DND-41 (cell line): ENCODE results near the gene TMEM132C.

Experiments
- ATAC-seq: fragments of 200-7000 bp; cut with Tn5 transposase; 3 replicates; pipeline ENCODE4 v1.9.1; 2021; ENCODE audit warnings: low read depth; ENCODE audit not compliant: insufficient read depth
- DNase-seq: peaks from one replicate; pipeline ENCODE4 v3.0.0-alpha.2; 2020
- H2AFZ ChIP-seq: 2 replicates; pipeline ENCODE4 v1.6.0; 2012; ENCODE audit warnings: low read depth, low read length
- H3K27ac ChIP-seq: 2 replicates; pipeline ENCODE4 v1.5.1; 2012; ENCODE audit warnings: low read length, inconsistent platforms
- H3K27me3 ChIP-seq: fragments of 200-600 bp; sonication (generic); 2 replicates; pipeline ENCODE4 v1.6.0; 2012; ENCODE audit warnings: low read length, mild to moderate bottlenecking, inconsistent platforms; ENCODE audit not compliant: insufficient read depth, poor library complexity
- H3K36me3 ChIP-seq: 2 replicates; pipeline ENCODE4 v1.5.1; 2012; ENCODE audit warnings: low read length, inconsistent platforms; ENCODE audit not compliant: insufficient read depth
- H3K4me1 ChIP-seq: 2 replicates; pipeline ENCODE4 v1.5.1; 2012; ENCODE audit warnings: mild to moderate bottlenecking, low read length; ENCODE audit not compliant: insufficient read depth
- H3K4me2 ChIP-seq: 2 replicates; pipeline ENCODE4 v1.6.0; 2012; ENCODE audit warnings: mild to moderate bottlenecking, moderate library complexity, low read length, inconsistent platforms; ENCODE audit not compliant: insufficient read depth
- H3K4me3 ChIP-seq, 2 experiments: fragments of 200-600 bp in 1 of 2; shearing (Covaris generic) in 1 of 2; 2 replicates each; pipeline ENCODE4 v1.5.1; 2012 to 2016; ENCODE audit warnings: inconsistent platforms in 2 of 2, low read length in 2 of 2, mild to moderate bottlenecking in 2 of 2, low read depth in 1 of 2, moderate library complexity in 1 of 2
- H3K79me2 ChIP-seq: 2 replicates; pipeline ENCODE4 v1.6.0; 2012; ENCODE audit warnings: low read length, inconsistent platforms; ENCODE audit not compliant: insufficient read depth
- H3K9ac ChIP-seq: 2 replicates; pipeline ENCODE4 v1.6.0; 2012; ENCODE audit warnings: low read depth, mild to moderate bottlenecking, inconsistent platforms, low read length, moderate library complexity
- H3K9me3 ChIP-seq: 2 replicates; pipeline ENCODE4 v1.5.1; 2012; ENCODE audit warnings: low read length, moderate library complexity, mild to moderate bottlenecking, inconsistent platforms; ENCODE audit not compliant: insufficient read depth, severe bottlenecking
- H4K20me1 ChIP-seq: 2 replicates; pipeline ENCODE4 v1.6.0; 2012; ENCODE audit warnings: low read length; ENCODE audit not compliant: insufficient read depth
- CTCF ChIP-seq: IDR thresholded peaks from 2 replicates; pipeline ENCODE4 v1.5.1; 2012; ENCODE audit warnings: borderline replicate concordance, low read length, moderate library complexity, mild to moderate bottlenecking; ENCODE audit not compliant: poor library complexity, severe bottlenecking; ENCODE audit errors: extremely low read depth
- EZH2 ChIP-seq: IDR thresholded peaks from 3 replicates; pipeline ENCODE4 v1.6.1; 2012; ENCODE audit warnings: borderline replicate concordance, low read depth, mild to moderate bottlenecking, moderate library complexity, low read length, inconsistent platforms; ENCODE audit not compliant: severe bottlenecking

TMEM132C gene

GRCh38 chr12:128381541-128381940, 114.6 kb downstream of the TMEM132C start:
- DNase-seq (no peak), ATAC-seq (no peak)
- Histone ChIP-seq H3K9ac (no peak overlapping the region), H3K9me3 (no peaks in the 10 kb centered on the region), H4K20me1 (no peaks in the 10 kb centered on the region), H3K4me1 (no peaks in the 10 kb centered on the region), H2AFZ (no peak overlapping the region), H3K27ac (no peak overlapping the region), H3K36me3 (no peaks in the 10 kb centered on the region), H3K4me2 (no peak overlapping the region), H3K4me3 (no peak overlapping the region), H3K27me3 (no peaks in the 10 kb centered on the region), H3K79me2 (no peaks in the 10 kb centered on the region)
- no peak for TF ChIP-seq EZH2
- TF ChIP-seq CTCF: no peak

- H3K79me2 ChIP-seq: no peaks in the 10 kb centered on the region
- no peaks in the 10 kb centered on the region for H3K27me3 ChIP-seq
- H3K9me3 ChIP-seq: no peaks in the 10 kb centered on the region
- no peaks in the 10 kb centered on the region for H3K4me1 ChIP-seq
- ATAC-seq (no peak), DNase-seq (no peak)
- H2AFZ ChIP-seq: no peak overlapping the region
- H4K20me1 ChIP-seq: no peaks in the 10 kb centered on the region
- no peak overlapping the region for H3K27ac ChIP-seq
- no peaks in the 10 kb centered on the region for H3K36me3 ChIP-seq
- TF ChIP-seq EZH2 (no peak), CTCF (no peak)
- no peak overlapping the region for H3K4me2 ChIP-seq
- no peak overlapping the region for H3K4me3 ChIP-seq
- no peak overlapping the region for H3K9ac ChIP-seq
These were observed 115.0 kb downstream of the TMEM132C start for GRCh38 chr12:128381946-128382345.

GRCh38 chr12:128382946-128383345, 116.0 kb downstream of the TMEM132C start:
- no peaks in the 10 kb centered on the region for H3K9me3 ChIP-seq
- H3K27me3 ChIP-seq: no peaks in the 10 kb centered on the region
- no peak overlapping the region for H3K9ac ChIP-seq
- H4K20me1 ChIP-seq: no peaks in the 10 kb centered on the region
- no peak overlapping the region for H3K27ac ChIP-seq
- no peak overlapping the region for H2AFZ ChIP-seq
- TF ChIP-seq CTCF (no peak), EZH2 (no peak)
- H3K4me2 ChIP-seq: no peak overlapping the region
- H3K4me1 ChIP-seq: no peaks in the 10 kb centered on the region
- H3K4me3 ChIP-seq: no peak overlapping the region
- no peaks in the 10 kb centered on the region for H3K79me2 ChIP-seq
- ATAC-seq: no peak
- no peaks in the 10 kb centered on the region for H3K36me3 ChIP-seq
- DNase-seq: no peak
